Calu3 (cell line): ENCODE data around the gene TRPM4. TPM values are rescaled to one million over a fixed set of nuclear protein-coding genes. Genes with fewer than 3 reads are reported as not detected.
A peak's percentile ranks its signal among the peaks of the same experiment; 100 is the strongest.

Experiments used
- BruUV-seq: library from RNA; stranded (reverse); fragments of 400-500 nt; replicated peaks from 2 replicates; lab custom pipeline; 2021; lab: Mats Ljungman, UMichigan
- CTCF ChIA-PET: fragments of 300-600 bp; sonication (Branson Sonifier 250); formaldehyde crosslinking; loops from one replicate; lab custom pipeline; 2022; ENCODE audit warnings: antibody characterized with exemption; lab: Charles Lee
- DNase-seq: peaks from one replicate; pipeline ENCODE4 v3.0.0; 2022
- H3K27ac Mint-ChIP-seq: one replicate; pipeline ENCODE4 v1.8.0; 2022; ENCODE audit warnings: mixed read lengths; ENCODE audit not compliant: unreplicated experiment
- H3K27me3 Mint-ChIP-seq: one replicate; pipeline ENCODE4 v1.8.0; 2022; ENCODE audit warnings: mixed read lengths; ENCODE audit not compliant: unreplicated experiment
- H3K36me3 Mint-ChIP-seq: one replicate; pipeline ENCODE4 v1.8.0; 2022; ENCODE audit warnings: mild to moderate bottlenecking, moderate library complexity, mixed read lengths; ENCODE audit not compliant: insufficient read depth, unreplicated experiment
- H3K4me1 Mint-ChIP-seq: one replicate; pipeline ENCODE4 v1.8.0; 2022; ENCODE audit warnings: mild to moderate bottlenecking, low read depth, mixed read lengths; ENCODE audit not compliant: unreplicated experiment
- H3K4me3 Mint-ChIP-seq: one replicate; pipeline ENCODE4 v1.8.0; 2022; ENCODE audit warnings: mild to moderate bottlenecking, low read depth, moderate library complexity, mixed read lengths; ENCODE audit not compliant: unreplicated experiment
- H3K9me3 Mint-ChIP-seq: one replicate; pipeline ENCODE4 v1.8.0; 2022; ENCODE audit warnings: low read depth, mixed read lengths; ENCODE audit not compliant: unreplicated experiment
- intact Hi-C: fragments of 100-400 bp; cut with micrococcal nuclease; formaldehyde crosslinking; loops from one replicate; pipeline ENCODE4 v1.10.0; 2022; ENCODE audit not compliant: unreplicated experiment
- total RNA-seq: library from RNA; stranded (reverse); gene quantifications from 2 replicates; pipeline ENCODE4 v1.2.3, GENCODE V29; 2022
- TF ChIP-seq, protein P1 (sequence below): fragments of 200-600 bp; IDR thresholded peaks from one replicate; pipeline ENCODE4 v1.8.0; 2022; ENCODE audit warnings: antibody characterized with exemption; ENCODE audit not compliant: unreplicated experiment

The TRPM4 gene
- total RNA-seq, 1 experiment from 2014 or later: 70.0 TPM

DNA sequence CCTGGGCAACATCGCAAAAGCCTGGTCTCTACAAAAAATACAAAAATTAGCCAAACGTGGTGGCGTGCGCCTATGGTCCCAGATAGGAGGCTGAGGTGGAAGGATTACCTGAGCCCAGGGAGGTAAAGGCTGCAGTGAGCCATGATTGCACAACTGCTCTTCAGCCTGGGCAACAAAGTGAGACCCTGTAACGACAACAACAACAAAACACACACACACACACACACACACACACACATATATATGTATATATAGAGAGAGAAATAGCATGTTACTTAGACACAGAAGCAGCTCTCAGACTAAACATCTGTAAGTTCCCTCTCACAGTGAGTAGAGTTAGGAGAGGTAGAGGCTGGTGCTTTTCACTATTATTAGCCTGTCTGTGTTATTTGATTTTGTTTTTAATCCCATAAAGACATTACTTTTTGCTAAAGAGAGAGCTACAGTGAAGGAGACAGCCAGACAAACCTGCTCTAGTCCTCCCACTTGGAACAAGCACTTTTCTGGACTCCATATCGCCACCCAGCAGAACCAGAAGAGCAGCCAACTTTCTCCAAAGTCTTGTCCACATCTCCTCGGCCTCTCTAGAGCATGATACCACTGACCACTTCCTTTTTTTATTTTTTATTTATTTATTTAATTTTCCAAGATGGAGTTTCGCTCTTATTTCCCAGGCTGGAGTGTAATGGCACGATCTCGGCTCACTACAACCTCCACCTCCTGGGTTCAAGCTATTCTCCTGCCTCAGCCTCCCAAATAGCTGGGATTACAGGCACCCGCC, 46.2 kb upstream of the TRPM4 start:
- DNase-seq: no peak
- no peak overlapping the region for H3K4me3 Mint-ChIP-seq
- BruUV-seq: no TSS peak
- H3K9me3 Mint-ChIP-seq: no peaks in the 10 kb centered on the region
- H3K36me3 Mint-ChIP-seq: peaks cover 52% of the 10 kb centered on the region
- intact Hi-C loops: no loop called here
- TF ChIP-seq, protein P1, sequence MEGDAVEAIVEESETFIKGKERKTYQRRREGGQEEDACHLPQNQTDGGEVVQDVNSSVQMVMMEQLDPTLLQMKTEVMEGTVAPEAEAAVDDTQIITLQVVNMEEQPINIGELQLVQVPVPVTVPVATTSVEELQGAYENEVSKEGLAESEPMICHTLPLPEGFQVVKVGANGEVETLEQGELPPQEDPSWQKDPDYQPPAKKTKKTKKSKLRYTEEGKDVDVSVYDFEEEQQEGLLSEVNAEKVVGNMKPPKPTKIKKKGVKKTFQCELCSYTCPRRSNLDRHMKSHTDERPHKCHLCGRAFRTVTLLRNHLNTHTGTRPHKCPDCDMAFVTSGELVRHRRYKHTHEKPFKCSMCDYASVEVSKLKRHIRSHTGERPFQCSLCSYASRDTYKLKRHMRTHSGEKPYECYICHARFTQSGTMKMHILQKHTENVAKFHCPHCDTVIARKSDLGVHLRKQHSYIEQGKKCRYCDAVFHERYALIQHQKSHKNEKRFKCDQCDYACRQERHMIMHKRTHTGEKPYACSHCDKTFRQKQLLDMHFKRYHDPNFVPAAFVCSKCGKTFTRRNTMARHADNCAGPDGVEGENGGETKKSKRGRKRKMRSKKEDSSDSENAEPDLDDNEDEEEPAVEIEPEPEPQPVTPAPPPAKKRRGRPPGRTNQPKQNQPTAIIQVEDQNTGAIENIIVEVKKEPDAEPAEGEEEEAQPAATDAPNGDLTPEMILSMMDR: no peak
- H3K27ac Mint-ChIP-seq: no peak overlapping the region
- H3K27me3 Mint-ChIP-seq: no peaks in the 10 kb centered on the region
- CTCF ChIA-PET: interaction anchor here (0.6 kb wide), 1 partner anchor 11 kb away, joined by 11 read pairs; no protein-coding TSS in a partner anchor
- peaks cover 16% of the 10 kb centered on the region for H3K4me1 Mint-ChIP-seq

DNA sequence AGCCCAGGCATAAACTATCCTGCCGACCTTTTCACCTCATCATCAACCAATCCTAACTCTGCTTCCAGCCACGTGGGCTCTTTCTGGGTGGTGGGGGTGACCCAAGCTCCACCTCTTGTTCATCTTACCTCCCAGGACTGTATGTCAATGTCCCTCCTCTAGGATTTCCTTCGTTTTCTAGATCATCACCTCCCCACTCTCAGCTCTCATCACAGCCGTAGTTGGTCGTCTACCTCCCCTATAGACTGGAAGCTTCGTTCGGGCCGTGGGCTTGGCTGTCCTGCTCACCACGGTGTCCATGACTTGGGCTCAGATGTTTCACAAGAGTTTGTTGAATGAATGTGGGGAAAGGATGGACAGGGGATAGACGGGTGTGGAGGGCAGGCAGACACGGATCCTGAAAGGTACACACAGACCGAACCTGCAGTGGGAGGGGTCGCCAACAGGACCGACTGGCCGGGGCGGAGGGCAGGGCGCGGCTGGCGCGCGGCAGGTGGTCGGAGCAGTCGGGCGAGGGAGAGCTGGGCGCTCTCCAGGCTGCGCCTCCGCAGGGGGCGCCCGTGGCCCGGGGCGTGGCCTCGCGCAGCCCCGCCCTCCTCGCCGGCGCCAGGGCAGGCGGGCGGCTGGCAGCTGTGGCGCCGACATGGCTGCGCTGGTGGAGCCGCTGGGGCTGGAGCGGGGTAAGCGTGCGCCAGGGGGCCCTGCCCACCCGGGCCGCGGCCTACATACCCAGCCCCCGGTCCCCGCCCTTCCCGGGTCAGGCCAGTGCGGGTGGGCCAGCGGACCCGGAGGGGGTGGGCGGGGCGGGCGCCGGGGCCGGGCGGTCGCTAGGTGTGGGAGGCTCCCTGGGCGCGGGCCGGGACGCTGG, 43.6 kb upstream of the TRPM4 start, which contains the start of gene LIN7B:
LIN7B (plus strand) TSS at position 609 of the 868 bp plus-strand sequence; CDS start at position 644, 35 bp downstream.
- Mint-ChIP-seq H3K27me3 (no peaks in the 10 kb centered on the region), H3K4me1 (peaks cover 36% of the 10 kb centered on the region), H3K4me3 (peak within 1 kb of the TSS; percentile 74), H3K9me3 (no peaks in the 10 kb centered on the region), H3K27ac (peak within 1 kb of the TSS; percentile 37), H3K36me3 (peaks cover 40% of the 10 kb centered on the region)
- TF ChIP-seq, protein P1: peak; percentile 73
- no TSS peak for BruUV-seq
- CTCF ChIA-PET: interaction anchor here (0.9 to 2.2 kb wide), 8 partner anchors 14 to 121 kb away, joined by 3 to 27 read pairs (median 8); partner anchors contain the start of genes GYS1 and RUVBL2
- DNase-seq: peak; percentile 91
- intact Hi-C loops: no loop called here

DNA sequence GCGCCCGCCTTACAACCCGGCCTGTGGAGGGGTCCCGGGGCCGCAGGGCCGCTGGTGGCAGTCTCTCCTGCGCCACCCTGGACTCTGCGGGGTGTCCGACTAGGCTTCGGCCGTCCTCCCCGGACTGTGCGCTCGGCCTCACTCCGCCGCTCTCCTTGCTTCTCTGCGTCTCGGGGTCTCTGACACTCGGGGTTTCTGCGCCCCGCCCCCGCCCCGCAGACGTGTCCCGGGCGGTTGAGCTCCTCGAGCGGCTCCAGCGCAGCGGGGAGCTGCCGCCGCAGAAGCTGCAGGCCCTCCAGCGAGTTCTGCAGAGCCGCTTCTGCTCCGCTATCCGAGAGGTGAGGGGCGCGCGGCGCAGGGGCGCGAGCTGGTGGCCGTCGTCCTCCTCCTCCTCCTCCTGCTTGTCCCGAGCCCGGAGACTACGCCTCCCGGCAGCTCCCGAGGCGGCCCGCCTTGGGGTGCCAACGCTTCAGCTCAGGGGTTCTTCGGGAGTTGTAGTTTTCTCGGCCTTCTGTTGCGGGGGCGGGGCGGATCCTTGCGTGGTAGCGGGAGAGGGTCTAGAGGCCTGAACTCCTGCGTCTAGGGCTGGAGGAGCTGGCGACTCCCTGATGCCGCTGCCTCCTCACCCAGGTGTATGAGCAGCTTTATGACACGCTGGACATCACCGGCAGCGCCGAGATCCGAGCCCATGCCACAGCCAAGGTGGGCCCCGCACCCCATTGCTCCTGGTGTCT, 42.8 kb upstream of the TRPM4 start:
- Mint-ChIP-seq H3K4me1 (peaks cover 36% of the 10 kb centered on the region), H3K27me3 (peaks cover 5% of the 10 kb centered on the region), H3K4me3 (peak overlapping the region; percentile 74), H3K36me3 (peaks cover 43% of the 10 kb centered on the region), H3K9me3 (no peaks in the 10 kb centered on the region), H3K27ac (no peak overlapping the region)
- intact Hi-C loops: loop anchor here (5.0 kb wide), 1 partner anchor 93 kb away; no protein-coding TSS in a partner anchor
- CTCF ChIA-PET: interaction anchor here (0.9 to 2.2 kb wide), 7 partner anchors 13 to 122 kb away, joined by 5 to 27 read pairs (median 9); partner anchors contain the start of genes GYS1 and RUVBL2
- DNase-seq: peak; percentile 50
- BruUV-seq: no TSS peak
- TF ChIP-seq, protein P1: no peak
